Measurements from ENCODE around the gene ACTRT2.

- no peak for TF ChIP-seq POLR2A (IDR thresholded peaks at IDR 0.05; ENCODE audit: low read length)
- TF ChIP-seq GATA1 (IDR thresholded peaks at IDR 0.05; ENCODE audit: low read depth, low read length): no peak
Measured at GRCh38 chr1:3056641-3057040, 35.4 kb downstream of the ACTRT2 start.
